Inflammatory macrophage treated with lipopolysaccharide for 1 hour (primary cell): ENCODE data around the gene YWHAB.
"Not testable (repeated sequence)": the region's sequence is repeated elsewhere in the genome, so short reads cannot be mapped to it uniquely, and the experiment has no call there.

Experiments used
- DNase-seq, 2 donors: peaks; one replicate each; pipeline ENCODE4 v3.0.0-alpha.2; 2020 to 2022

YWHAB gene

DNA sequence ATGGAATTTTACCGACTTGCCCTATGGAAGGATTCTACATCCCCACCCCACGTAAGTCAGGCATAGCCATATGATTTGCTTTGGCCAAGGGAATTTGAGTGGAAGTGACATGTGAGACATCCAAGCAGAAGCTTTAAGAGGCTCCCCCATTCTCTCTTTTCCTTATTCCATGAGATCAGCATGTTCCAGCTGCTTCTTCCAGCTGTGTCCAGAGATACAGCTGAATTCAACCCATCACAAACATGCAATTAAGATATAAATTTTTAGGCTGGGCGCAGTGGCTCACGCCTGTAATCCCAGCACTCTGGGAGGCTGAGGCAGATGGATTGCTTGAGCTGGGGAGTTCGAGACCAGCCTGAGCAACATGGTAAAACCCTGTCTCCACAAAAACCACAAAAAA is 16.0 kb upstream of the YWHAB start:
- DNase-seq: no peak

DNA sequence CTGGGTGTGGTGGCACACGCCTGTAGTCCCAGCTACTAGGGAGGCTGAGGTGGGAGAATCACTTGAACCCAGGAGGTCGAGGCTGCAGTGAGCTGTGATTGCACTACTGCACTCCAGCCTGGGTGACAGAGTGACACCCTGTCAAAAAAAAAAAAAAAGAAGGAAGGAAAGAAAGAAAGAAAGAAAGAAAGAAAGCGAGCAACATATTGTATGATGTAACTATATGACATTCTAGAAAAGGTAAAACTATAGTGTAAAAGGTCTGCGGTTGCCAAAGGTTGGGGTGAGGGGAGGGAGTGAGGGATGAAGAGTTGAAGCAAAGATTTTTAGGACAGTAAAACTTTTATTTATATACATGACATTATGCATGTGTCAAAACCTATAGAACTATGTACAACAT is 3.1 kb upstream of the YWHAB start:
- not testable (repeated sequence) for DNase-seq

DNA sequence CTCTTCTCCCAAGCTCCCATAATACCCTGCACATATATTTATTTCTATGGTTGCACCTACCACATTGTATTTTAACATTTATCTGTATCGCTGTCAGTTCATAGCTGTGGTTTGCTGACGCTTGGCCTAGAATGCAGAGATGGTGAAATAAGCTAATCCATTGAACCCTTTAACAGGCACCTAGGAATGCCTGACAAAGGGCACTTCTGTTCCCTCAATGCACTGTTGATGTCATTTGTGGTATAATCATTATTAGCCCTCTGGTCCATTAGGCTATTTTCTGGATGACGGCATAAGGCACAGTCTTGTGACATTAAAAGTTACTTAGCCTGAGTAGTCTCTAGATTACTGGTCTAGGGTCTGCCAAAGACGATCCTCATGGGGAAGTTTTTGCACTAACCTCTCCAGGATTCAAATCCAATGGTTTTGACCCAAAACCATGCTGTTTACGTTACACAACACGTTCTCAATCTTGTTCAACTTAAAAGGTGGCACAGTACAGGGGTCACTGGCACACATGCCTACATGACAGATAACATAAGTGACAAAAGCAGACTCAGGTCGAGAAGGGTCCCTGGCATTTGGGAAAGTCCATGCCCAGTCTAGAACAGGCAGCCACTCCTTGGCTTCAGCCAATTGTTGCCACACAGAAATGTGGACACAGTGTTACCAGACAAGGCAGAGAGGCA is 2.1 kb upstream of the YWHAB start:
- no peak for DNase-seq

DNA sequence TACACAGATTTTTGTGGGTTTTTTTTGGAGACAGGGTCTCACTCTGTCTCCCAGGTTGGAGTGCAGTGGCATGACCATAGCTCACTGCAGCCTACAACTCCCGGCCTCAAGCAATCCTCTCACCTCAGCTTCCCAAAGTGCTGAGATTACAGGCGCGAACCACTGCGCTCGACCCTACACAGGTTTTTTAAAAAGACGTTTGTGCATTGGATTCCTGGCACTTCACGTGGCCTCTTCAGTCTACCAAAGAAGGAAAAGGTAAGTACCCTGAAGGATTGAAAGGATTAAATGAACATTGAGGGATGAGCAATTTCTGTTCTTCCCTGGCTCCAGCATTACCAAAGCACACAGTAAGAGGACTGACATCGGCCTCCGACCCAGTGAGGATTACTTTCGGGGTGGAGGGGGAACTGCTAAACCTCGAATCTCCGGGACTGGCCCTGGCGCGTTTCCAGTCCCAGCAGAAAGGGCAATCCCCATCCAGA is 556 bp upstream of the YWHAB start:
- no peak for DNase-seq

DNA sequence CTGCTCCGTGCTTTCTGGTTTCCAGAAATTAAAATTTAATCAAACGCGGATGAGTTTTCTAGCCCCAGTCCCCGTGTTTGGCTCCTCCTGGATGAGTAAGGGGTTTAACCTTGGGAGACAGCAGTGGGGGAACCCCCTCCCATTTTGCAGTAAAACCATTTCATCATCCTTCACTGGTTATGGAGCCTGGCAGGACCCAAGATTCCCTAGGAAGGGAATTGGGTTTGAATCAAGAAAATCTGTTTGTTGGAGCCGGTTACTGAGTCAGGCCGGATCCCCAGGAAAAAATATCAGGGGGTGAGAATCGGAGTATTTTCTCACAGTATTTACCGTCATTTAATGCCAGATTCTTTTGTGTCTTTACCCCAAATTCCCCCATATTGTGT is 754 bp downstream of the YWHAB start:
- peak in 1 of 2 donors; percentile 9 for DNase-seq

DNA sequence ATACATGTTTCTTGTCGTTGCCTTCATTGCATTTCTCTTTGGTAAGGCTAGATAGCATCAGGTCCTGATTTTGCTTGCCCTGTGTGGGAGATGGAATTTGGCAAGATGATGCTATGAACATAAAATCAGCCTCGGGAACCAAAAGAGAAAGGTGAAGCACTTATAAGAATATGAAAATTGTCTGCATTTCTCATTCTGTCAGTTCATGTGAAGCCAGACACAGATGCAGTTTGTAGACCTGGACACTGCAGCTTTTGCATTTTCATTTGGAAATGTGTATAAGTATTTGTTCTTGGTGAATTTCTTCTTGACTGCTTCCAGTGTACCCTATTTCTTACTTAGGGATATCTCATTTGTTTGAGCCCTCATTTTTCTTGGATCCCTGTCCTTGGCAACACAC is 1.3 kb downstream of the YWHAB start:
- no peak for DNase-seq

DNA sequence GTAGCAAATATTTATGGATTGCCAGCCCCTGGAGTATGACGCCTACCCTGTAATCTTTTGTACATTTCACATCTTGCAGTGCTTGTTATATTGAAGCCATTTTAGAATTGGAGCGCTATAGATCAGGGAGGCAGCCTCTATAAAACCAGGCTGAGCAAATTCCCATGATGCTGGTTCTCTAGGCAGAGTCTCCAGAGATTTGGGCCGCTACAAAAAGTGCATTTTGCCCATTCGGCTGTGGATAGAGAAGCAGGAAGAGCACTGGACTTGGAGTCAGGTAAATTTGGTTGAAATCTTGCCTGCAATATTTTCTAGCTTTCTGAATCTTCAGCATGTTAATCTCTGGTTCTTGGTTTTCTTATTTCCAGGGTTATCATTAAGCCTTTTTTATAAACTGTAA is 2.0 kb downstream of the YWHAB start:
- DNase-seq: no peak

DNA sequence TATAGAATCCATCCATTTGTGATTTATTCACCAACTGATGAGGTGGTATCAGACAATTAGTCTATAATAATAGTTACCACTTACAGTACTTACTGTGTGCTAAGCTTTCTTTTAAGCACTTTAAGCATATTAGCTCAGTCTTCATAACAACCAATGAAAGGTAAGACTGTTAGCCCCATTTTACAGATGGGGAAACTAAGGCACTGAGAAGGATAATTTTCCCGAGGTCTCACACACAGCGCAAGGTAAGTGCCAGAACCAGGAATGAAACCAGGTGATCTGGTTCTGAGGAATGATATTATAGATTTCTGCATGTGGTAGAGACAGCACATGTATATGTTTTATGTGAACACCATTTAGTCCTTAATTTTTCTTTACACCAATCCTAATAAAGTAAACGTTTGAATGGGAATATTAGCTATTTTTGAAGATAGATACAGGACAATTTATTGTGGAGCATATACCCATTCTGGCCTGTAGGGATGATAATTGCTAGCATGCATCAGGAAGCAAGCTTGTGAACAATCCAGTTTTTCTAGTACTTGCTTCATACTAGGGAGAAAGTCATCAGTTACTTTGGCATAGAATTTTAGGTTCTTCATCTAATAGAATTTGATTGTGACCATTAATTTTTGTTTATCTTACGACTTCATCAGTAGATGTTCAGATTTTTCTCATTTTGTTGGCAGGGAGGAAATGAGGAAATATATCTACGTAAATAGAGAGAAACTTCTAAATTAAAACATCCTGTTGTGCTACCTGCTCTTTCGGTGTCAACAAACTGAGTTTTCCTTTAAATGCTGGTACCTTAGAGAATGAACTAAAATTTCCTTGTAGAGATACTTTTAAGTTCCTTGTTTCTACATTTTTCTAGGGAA is 3.0 kb downstream of the YWHAB start:
- peak in 1 of 2 donors; percentile 42 for DNase-seq

DNA sequence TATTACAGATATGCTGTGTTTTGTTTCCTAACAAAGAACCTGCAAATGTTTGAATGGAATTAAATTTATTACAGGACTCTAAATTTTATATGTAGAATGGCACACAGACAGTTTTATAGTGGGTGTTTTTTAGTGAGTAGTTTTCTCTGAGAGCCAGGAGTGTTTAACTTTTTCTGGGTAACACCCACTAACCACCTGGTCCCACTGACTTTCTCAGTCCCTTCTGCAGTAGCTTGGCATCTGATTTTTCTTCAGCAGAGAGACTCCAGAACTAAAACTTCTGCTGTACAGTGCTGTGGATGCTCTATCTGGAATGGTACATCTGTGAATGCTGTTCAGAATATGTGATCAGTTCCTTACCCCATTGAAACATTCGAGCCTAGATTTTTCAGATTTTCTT is 6.3 kb downstream of the YWHAB start:
- no peak for DNase-seq

DNA sequence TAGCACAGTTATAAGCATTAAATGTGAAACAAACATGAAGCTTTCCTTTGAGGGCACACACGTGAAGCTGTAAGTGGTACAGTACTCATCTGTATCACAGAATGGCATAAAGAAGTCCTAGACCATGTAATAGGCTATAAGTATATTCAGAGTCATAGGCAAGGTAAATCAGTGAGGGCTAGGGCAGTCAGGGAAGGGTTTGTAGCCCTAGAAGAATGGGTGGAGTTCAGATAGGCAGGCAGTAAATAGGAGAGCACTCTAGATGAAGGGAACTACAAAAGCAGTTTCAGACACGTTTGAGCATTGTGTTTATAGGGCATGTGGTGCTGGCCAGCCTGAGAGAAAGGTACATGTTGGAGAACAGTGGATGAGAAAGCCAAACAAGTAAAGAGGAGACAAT is 9.5 kb downstream of the YWHAB start:
- no peak for DNase-seq

DNA sequence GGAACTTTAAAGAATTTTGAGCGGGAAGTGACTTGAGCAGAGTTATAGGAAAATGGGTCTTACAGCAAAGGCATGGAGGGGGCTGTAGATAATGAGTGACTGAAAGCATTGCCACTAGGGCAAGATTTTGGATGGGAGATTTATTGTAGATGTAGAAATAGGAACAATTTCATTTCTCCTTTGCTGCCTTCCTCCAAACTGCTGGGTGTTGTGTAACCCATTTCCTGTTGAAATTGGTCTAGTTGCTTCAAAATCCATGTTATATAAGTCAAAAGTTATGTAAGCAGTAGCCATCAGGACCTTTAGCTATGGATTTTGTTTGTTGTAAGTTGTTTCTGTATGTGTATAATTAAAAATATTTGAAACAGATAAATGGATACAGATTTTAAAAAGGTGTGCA is 11.1 kb downstream of the YWHAB start:
- peak; percentile 84 for DNase-seq

DNA sequence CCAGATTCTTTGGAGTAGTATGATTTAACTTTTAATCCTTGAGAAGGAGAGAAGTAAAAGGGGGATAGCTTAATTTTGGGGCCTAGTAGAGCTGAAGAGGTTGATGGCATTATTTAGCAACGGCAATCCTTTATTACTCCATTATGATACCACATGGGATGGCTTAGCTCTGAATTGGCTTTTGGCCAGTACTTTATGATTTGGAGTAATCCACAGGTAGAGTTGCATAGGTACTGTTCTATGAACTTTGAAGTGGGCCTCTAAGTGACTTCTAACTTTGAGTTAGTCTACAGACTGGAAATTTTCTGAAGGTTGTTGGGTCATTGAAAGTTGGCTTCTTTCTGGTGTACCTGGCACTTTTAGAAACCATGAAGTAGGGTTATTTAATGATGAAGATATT is 11.6 kb downstream of the YWHAB start:
- no peak for DNase-seq

DNA sequence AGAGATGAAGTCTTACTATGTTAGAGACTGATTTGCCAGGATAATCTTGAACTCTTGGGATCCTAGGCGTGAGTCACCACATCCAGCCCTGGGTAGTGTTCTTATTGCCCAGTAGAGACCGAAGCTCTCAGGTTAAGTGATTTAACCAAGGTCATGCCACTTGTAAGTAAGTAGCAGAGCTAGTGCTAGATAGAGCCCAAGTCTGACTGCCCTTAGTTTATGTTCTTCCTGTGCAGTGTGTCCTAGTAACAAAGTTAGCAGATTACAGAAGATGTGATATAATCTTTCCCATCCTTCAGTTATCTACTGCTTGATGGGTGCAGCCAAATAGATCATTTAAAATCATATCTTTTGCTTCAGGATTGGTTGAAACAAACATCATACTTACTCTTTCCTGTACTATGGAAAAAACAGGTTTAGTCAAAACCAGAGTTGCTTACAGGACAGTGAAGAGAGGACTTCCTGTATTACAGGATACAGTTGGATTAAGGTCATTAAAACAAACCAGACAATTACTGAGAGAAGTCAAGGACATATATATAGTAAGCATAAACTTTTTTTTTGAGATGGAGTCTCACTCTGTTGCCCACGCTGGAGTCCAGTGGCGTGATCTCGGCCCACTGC is 14.8 kb downstream of the YWHAB start:
- DNase-seq: no peak

DNA sequence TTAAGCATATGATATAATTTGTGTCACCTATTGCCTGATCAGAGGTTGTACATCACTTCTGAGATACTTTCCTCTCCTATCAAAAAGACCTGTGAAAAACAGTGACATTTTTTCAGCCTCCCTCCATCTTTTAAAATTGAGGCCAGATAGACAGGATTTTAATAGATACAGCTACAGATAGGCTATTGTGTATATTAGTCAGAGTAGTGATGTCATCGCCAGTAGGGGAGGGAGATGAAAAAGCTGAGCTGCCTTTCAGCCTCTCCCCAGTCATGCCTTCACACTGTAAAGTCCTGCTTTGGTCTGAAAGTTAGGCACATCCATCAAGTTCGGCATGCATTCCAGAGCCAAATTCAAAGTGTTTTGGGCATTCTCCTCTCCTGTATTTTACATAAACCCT is 16.5 kb downstream of the YWHAB start:
- no peak for DNase-seq

DNA sequence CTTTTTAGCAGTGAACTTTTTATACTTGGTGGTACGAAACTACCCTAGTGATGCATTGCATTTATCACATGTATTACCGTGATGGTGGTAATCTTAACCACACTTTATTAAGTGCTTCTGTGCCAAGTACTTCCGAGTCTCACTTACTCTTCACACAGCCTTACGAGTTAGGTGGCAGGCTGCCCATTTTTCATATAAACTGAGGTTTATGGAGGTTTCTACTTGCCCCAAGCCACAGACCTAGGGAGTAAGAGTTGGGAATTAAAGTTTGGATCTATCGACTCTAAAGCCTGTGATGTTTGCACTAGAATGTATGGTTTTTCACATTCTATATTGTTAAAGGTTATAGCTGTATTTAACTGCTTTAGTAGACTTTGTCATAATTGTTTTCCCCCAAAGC is 18.9 kb downstream of the YWHAB start:
- DNase-seq: no peak

DNA sequence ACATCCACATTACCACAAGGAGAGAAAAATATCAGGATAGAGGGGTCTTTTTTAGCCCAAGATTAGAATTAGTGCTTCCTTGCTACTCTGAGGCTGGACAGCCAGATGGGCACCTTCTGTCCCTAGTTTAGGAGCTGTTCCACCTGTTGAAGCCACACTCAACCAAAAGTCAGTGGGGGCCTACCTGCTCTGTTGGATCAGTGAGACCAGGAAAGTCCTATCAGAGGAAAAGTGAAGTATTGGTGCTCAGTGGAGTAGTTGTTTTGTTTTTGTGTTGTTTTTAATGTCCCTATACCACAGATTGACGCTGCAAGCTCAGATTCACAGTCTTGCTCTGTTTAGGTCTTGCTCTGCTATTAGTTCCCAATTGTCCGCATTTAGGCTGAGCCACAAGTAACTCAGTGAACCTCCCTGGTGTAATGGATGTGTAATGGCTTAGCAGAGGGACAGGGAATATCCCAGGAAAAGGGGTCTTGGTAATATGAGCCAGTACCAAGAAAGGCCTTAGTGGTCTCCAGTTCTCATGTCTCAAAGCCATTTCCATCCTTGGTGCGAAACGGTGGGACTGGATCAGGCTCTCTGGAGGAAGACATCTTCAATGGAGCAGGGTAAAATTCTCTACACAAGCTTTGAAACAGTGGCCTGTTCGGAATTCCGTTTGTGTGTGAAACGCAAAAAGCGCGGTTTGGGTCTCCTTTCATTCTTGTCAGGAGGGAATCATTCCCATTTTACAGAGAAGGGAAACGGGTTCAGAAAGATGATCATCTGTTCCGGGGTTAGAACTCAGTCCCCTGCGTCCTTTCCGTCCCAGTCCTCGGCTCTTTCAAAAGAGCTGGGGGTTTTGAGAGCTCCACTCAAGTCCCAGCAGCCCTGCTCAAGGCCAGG is 23.7 kb downstream of the YWHAB start:
- no peak for DNase-seq

DNA sequence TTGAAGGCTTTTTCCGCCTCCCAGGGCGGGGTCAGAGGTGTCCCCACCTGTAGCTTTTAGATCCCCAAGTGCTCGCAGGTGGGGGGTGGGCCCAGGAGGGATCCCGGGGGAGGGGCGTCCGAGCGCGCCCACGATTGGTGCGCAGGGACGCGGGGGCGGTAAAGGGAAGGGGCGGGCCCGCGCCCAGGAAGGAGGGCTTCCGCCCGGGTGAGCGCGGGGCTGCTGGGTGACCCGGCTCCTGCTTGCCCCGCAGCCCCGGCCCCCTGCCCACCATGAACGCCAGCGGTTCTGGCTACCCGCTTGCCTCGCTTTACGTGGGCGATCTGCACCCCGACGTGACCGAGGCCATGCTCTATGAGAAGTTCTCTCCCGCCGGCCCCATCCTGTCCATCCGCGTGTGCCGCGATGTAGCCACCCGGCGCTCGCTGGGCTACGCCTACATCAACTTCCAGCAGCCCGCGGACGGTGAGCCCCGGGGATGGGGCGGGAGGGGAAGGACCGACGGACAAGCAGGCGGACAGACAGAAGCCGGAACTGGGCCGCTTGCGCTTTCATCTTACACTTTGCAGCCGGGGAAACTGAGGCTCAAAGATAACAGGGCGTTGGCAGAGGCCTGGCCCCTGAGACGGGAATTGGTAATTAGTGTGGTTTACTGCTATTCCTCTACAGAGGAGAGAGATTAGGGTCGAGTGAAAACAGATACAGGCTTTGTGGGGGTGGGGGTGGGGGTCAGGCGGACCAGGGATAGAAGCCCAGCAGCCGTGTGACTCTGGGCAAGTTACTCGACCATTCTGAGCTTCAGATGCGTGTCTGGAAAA is 24.6 kb downstream of the YWHAB start, which contains the start of gene PABPC1L:
TSS of gene PABPC1L (plus strand) at position 189 of the 818 bp plus-strand sequence. CDS start at position 273, 84 bp downstream.
- DNase-seq: peak; percentile 46 to 47

DNA sequence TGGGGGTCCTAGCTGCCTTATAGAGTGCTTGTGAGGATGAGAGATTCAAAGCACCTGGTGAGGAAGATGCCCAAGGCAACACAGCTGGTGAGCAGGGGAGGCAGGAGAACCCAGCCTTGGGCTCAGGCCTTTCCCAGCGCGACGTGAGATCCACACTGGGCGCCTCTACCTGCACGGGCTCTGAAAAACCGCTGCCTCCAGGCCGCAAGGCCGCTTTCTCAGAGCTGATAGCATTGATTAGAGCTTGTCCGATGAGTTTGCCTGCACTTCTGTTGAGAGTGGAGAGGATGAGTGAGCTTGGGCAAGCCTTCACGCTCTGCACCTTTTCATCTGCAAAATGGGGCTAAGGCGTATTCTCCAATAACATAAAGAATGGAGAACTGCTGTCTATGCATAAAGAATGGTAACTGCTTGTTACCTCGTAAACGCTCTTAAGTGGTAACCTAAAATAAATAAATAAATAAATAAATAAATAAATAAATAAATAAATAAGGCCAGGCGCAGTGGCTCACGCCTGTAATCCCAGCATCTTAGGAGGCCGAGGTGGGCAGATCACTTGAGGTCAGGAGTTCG is 25.3 kb downstream of the YWHAB start:
- DNase-seq: no peak

DNA sequence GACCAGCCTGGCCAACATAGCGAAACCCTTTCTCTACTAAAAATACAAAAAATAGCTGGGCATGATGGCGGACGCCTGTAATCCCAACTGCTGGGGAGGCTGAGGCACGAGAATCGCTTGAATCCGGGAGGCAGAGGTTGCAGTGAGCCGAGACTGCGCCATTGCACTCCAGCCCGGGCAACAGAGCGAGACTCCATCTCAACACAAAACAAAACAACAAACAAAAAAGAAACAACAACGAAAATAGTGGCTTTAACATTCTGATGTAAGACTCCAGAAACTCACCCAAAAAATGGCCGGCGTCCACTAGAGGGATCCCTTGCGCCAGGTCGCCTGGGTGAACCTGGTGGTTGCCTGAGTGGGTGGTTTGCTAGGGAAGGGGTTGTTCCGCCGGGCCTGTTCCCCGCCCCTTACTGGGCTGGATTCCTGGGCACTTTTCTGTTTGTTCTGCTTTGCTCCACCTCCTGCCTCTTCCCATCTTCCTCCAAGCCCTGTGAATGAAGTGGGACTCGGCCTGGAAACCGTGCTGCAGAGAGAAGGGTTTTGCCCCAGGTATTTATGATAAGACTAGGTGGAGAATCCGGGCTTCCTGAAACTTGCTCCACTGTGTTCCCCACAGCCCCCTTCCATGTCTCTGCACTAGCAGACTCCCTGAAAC is 25.9 kb downstream of the YWHAB start:
- peak; percentile 45 to 71 for DNase-seq

DNA sequence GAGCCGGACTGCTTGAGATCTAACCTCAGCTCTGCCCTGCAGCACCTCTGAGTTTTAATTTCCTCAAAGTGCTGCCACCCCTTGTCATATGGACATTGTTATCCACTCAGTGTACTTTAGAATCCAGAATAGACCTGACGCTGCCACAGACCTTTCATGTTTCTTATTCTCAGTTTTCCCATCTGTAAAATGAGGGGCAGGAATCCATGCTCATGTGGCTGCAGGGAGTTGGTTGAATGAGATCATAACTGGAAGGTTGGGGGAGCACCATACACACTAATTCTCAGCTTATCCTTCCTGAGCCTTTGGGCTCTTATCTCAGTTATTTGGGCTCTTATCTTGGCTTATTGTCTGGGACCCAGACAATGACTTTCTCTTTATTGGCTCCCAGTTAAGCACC is 26.7 kb downstream of the YWHAB start:
- DNase-seq: no peak

DNA sequence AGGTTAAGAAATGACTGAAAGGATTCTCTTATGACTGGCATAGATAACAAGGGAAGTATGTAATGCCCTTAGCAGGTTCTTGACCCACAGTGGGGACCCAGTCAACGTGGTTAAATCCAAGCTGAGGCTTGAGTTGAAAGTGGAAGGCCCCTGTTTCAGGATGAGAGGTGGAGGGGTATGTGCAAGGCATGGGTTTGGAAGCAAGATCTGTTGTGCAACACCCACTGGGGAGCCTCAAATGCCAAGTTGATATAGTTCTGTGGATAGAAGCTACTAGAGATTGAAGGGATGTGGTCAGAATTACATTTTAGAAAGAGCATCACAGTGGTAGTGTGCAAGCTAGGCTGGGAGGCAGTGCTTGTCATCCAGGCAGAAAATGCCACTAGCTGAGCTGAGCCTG is 29.4 kb downstream of the YWHAB start:
- DNase-seq: no peak
